Heart left ventricle (tissue), 13 donors: ENCODE results near the gene OPCML.

Experiments
- POLR2A ChIP-seq, 2 donors: fragments of 450-650 bp; IDR thresholded peaks; one replicate each; pipeline ENCODE4 v1.6.1; 2017; ENCODE audit warnings: antibody characterized with exemption in 2 of 2, mild to moderate bottlenecking in 2 of 2, moderate library complexity in 2 of 2
- TF ChIP-seq, protein P1 (sequence below), 12 donors: fragments of 200-600 bp; sonication (generic) in 4 of 12; IDR thresholded peaks; one replicate each; pipeline versions ENCODE4 v1.5.0 to v1.8.0; 2018 to 2022; ENCODE audit warnings: antibody characterized with exemption in 12 of 12, mild to moderate bottlenecking in 5 of 12
- donor health status: ischemic (EF 13 %, LVEDD 7.1; RV severe dilation, severe dysfunction).
- donor health status: DM: no; HTN: yes; CAD: no.
- donor health status: DM: no; HTN: no; CAD: no.
- donor health status: ischemic (EF 25% LVEDD 6.9; RV normal size, moderate dysfunction).
- donor health status: ischemic (EF 25% LVEDD 5.7; RV mildly dilated, moderate dysfunction).
- donor health status: ischemic (EF 35%, LVEDD 5.7; RV mildly dilated, moderate dysfunction).
- donor health status: nonischemic (EF 11% LVEDD 7.7; RV severe dilation, severe dysfunction).
- donor health status: DM: yes; HTN: yes; CAD: no.
- donor health status: PGD.
- donor health status: ischemic (EF 29% LVEDD 5.4; RV normal size, mild dysfunction).
- donor health status: nonischemic (EF 23%, LVEDD 6.1; RV moderate dilation, normal function).

DNA sequence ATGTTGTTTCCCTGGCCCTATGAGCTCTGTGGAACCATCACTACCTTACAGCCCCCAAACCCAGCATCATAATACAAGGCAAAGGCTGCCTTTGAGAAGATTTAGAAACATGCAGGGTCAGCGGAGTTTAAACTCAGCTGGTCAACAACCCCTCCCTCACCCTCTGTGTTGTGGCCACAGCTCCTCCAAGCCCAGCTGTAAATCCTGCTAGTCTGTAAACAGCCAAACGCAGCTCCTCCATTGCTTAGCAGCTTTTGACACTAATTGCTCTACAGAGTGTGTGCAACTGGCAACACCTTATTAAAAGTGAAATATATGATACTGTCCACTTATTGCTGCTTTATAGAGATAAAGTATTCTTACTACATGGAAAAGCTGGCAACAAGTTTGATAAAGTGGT, 29.1 kb downstream of the OPCML start:
- TF ChIP-seq, protein P1, sequence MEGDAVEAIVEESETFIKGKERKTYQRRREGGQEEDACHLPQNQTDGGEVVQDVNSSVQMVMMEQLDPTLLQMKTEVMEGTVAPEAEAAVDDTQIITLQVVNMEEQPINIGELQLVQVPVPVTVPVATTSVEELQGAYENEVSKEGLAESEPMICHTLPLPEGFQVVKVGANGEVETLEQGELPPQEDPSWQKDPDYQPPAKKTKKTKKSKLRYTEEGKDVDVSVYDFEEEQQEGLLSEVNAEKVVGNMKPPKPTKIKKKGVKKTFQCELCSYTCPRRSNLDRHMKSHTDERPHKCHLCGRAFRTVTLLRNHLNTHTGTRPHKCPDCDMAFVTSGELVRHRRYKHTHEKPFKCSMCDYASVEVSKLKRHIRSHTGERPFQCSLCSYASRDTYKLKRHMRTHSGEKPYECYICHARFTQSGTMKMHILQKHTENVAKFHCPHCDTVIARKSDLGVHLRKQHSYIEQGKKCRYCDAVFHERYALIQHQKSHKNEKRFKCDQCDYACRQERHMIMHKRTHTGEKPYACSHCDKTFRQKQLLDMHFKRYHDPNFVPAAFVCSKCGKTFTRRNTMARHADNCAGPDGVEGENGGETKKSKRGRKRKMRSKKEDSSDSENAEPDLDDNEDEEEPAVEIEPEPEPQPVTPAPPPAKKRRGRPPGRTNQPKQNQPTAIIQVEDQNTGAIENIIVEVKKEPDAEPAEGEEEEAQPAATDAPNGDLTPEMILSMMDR (IDR thresholded peaks at IDR 0.05), result no peak
- no peak for TF ChIP-seq POLR2A (IDR thresholded peaks at IDR 0.05)
